CD4-positive, CD25-positive, alpha-beta regulatory T cell (primary cell): ENCODE measurements around the gene ATP5F1C. TPM values are rescaled to one million over a fixed set of nuclear protein-coding genes. Genes with fewer than 3 reads are reported as not detected.

Experiments used
- ATAC-seq, 2 donors: fragments of 150-1000 bp; cut with Tn5 transposase; one replicate each; pipeline ENCODE4 v1.10.0; 2021; ENCODE audit warnings: low read depth in 2 of 2, moderate number of reproducible peaks in 2 of 2, moderate library complexity in 1 of 2
- DNase-seq, 3 donors: peaks; one replicate each; pipeline versions ENCODE4 v3.0.0 to v3.0.0-alpha.2; 2012 to 2022; ENCODE audit warnings: mixed read lengths in 1 of 3
- H3K27ac ChIP-seq: one replicate; pipeline ENCODE4 v1.7.0; 2013; ENCODE audit warnings: mild to moderate bottlenecking, low read length; ENCODE audit not compliant: insufficient read depth, poor library complexity, severe bottlenecking
- H3K27me3 ChIP-seq: one replicate; pipeline ENCODE4 v1.7.0; 2013; ENCODE audit warnings: low read length; ENCODE audit not compliant: control insufficient read depth, insufficient read depth
- H3K36me3 ChIP-seq: one replicate; pipeline ENCODE4 v1.7.0; 2013; ENCODE audit warnings: mild to moderate bottlenecking, low read length, moderate library complexity; ENCODE audit not compliant: control insufficient read depth, insufficient read depth
- H3K4me1 ChIP-seq: 2 replicates; pipeline ENCODE4 v1.7.0; 2013; ENCODE audit warnings: mild to moderate bottlenecking, low read length; ENCODE audit not compliant: insufficient read depth, control insufficient read depth, poor library complexity, severe bottlenecking
- H3K4me3 ChIP-seq: one replicate; pipeline ENCODE4 v1.7.0; 2013; ENCODE audit warnings: low read depth, mild to moderate bottlenecking, low read length, moderate library complexity
- H3K9me3 ChIP-seq, 2 experiments: 1 replicate in 1 of 2; 2 replicates in 1 of 2; pipeline ENCODE4 v1.7.0; 2013; ENCODE audit warnings: low read length in 2 of 2, mild to moderate bottlenecking in 1 of 2, moderate library complexity in 1 of 2; ENCODE audit not compliant: control insufficient read depth in 2 of 2
- H3K27ac Mint-ChIP-seq, 3 donors: one replicate each; pipeline ENCODE4 v1.8.0; 2020 to 2022; ENCODE audit warnings: mild to moderate bottlenecking in 3 of 3, mixed read lengths in 3 of 3, moderate library complexity in 2 of 3
- H3K27me3 Mint-ChIP-seq: one replicate; pipeline ENCODE4 v1.8.0; 2022; ENCODE audit warnings: mild to moderate bottlenecking, mixed read lengths
- H3K36me3 Mint-ChIP-seq: one replicate; pipeline ENCODE4 v1.8.0; 2020; ENCODE audit warnings: mixed read lengths
- H3K4me1 Mint-ChIP-seq, 4 donors: one replicate each; pipeline ENCODE4 v1.8.0; 2020 to 2022; ENCODE audit warnings: mixed read lengths in 4 of 4, mild to moderate bottlenecking in 1 of 4
- H3K4me3 Mint-ChIP-seq, 4 donors: one replicate each; pipeline ENCODE4 v1.8.0; 2020 to 2022; ENCODE audit warnings: mild to moderate bottlenecking in 4 of 4, mixed read lengths in 4 of 4, moderate library complexity in 3 of 4
- H3K9me3 Mint-ChIP-seq, 7 donors: one replicate each; pipeline ENCODE4 v1.8.0; 2020 to 2022; ENCODE audit warnings: mixed read lengths in 7 of 7, mild to moderate bottlenecking in 3 of 7, moderate library complexity in 2 of 7
- polyA plus RNA-seq, 4 donors: library from polyadenylated mRNA; unstranded; fragments of 300-500 nt; fragmentation: Illumina TruSeq; gene quantifications; one replicate each; pipeline ENCODE4 v1.2.3, GENCODE V29; 2021
- total RNA-seq: library from RNA; stranded (reverse); gene quantifications from one replicate; pipeline ENCODE4 v1.2.3, GENCODE V29; 2022

The ATP5F1C gene
- total and polyA plus RNA-seq, 5 donors from 2014 or later = 167 to 562 (median 432) TPM

GRCh38 chr10:7756360-7756992 lies 31.5 kb upstream of the ATP5F1C start:
- Histone ChIP-seq H3K9me3 (no peaks in the 10 kb centered on the region), H3K4me3 (no peak overlapping the region), H3K27ac (no peak overlapping the region), H3K27me3 (no peaks in the 10 kb centered on the region), H3K4me1 (no peaks in the 10 kb centered on the region), H3K36me3 (peaks cover 88% of the 10 kb centered on the region)
- no peak for ATAC-seq
- H3K9me3 Mint-ChIP-seq = no peaks in the 10 kb centered on the region
- H3K4me3 Mint-ChIP-seq = no peak overlapping the region
- peak in 2 of 3 donors; percentile 10 to 45 for DNase-seq
- no peaks in the 10 kb centered on the region for H3K4me1 Mint-ChIP-seq
- peaks cover 47% of the 10 kb centered on the region for H3K36me3 Mint-ChIP-seq
- H3K27me3 Mint-ChIP-seq = no peaks in the 10 kb centered on the region
- H3K27ac Mint-ChIP-seq = no peak overlapping the region

DNA sequence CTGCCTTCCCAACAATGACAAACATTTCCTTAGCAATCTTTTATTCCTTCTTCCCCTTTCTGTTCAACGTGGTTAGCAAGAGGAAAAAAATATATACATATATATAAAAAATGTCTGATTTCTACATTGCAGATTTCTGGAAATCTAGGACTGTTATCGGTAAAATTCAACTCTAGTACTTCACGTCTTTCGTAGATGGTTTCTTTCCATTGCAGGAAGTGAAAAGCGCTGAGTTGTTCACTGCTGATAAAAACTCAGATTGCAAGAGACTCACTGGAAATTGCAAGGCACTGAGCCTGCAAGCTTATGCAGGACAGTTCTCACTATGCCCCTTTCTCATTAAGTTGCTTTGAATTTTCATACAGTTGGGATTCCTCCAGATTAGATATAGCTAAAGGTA lies 24.0 kb upstream of the ATP5F1C start:
- DNase-seq (no peak), ATAC-seq (no peak)
- Histone ChIP-seq H3K27ac (no peak overlapping the region), H3K27me3 (no peaks in the 10 kb centered on the region), H3K4me1 (no peaks in the 10 kb centered on the region), H3K4me3 (no peak overlapping the region), H3K9me3 (no peaks in the 10 kb centered on the region), H3K36me3 (peaks cover 87% of the 10 kb centered on the region)
- Mint-ChIP-seq H3K27ac (no peak overlapping the region), H3K4me1 (peaks cover 0 to 6% (median 0%) of the 10 kb centered on the region in 4 donors), H3K9me3 (no peaks in the 10 kb centered on the region), H3K4me3 (no peak overlapping the region), H3K36me3 (peaks cover 45% of the 10 kb centered on the region), H3K27me3 (no peaks in the 10 kb centered on the region)

DNA sequence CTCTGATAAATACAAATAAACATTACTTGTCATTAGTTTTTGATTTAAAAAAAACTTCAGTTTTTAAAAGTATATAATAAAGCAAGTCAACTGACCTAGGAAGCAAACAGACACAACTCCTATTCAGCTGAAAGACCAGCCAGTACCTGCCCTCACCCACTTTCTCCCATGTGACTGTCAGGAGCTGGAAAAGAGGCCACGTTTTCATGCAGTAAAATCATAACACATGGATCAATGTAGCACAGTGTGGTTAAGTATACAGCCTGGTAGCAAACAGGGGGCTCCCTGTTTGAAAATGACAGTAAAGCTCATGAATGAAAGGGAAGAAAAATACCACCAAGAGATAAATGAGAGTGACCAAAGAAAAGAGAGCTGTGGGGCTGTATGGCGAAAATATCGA lies 21.7 kb upstream of the ATP5F1C start:
- no peaks in the 10 kb centered on the region for H3K9me3 Mint-ChIP-seq
- H3K4me3 ChIP-seq = no peak overlapping the region
- H3K27me3 Mint-ChIP-seq = no peaks in the 10 kb centered on the region
- no peaks in the 10 kb centered on the region for H3K4me1 ChIP-seq
- peaks cover 77% of the 10 kb centered on the region for H3K36me3 ChIP-seq
- DNase-seq = no peak
- H3K27ac ChIP-seq = no peak overlapping the region
- H3K27me3 ChIP-seq = no peaks in the 10 kb centered on the region
- no peak for ATAC-seq
- H3K4me1 Mint-ChIP-seq = peaks cover 0 to 6% (median 0%) of the 10 kb centered on the region in 4 donors
- H3K9me3 ChIP-seq = no peaks in the 10 kb centered on the region
- no peak overlapping the region for H3K27ac Mint-ChIP-seq
- H3K4me3 Mint-ChIP-seq = no peak overlapping the region
- H3K36me3 Mint-ChIP-seq = peaks cover 51% of the 10 kb centered on the region

DNA sequence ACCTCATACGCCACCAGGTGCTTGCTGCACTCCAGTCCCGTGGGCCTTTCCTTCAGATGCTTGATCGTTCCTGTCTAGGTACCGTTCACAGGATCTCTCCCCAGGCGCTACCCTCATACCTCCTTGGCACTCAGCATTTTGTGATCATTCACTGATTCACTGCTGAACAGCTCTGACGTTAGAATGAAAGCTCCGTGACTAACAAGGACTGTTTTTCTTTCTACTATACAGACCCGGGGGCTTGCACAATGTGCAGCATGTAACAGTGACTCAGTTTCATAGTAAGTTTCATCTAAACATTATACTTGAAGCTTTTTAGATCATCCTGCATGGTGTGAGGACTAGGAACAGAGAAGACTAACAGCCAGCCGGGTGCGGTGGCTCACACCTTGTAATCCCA lies 20.8 kb upstream of the ATP5F1C start:
- peaks cover 0 to 6% (median 0%) of the 10 kb centered on the region in 4 donors for H3K4me1 Mint-ChIP-seq
- Histone ChIP-seq H3K4me3 (no peak overlapping the region), H3K4me1 (no peaks in the 10 kb centered on the region), H3K36me3 (peaks cover 72% of the 10 kb centered on the region), H3K27me3 (no peaks in the 10 kb centered on the region), H3K27ac (no peak overlapping the region), H3K9me3 (no peaks in the 10 kb centered on the region)
- no peaks in the 10 kb centered on the region for H3K27me3 Mint-ChIP-seq
- ATAC-seq = no peak
- peaks cover 56% of the 10 kb centered on the region for H3K36me3 Mint-ChIP-seq
- no peak overlapping the region for H3K27ac Mint-ChIP-seq
- H3K4me3 Mint-ChIP-seq = no peak overlapping the region
- no peak for DNase-seq
- H3K9me3 Mint-ChIP-seq = no peaks in the 10 kb centered on the region

GRCh38 chr10:7768417-7768816 lies 19.6 kb upstream of the ATP5F1C start:
- Histone ChIP-seq H3K4me3 (no peak overlapping the region), H3K9me3 (no peaks in the 10 kb centered on the region), H3K36me3 (peaks cover 71% of the 10 kb centered on the region), H3K27me3 (no peaks in the 10 kb centered on the region), H3K4me1 (no peaks in the 10 kb centered on the region), H3K27ac (no peak overlapping the region)
- H3K27ac Mint-ChIP-seq = peak overlapping the region in 1 of 3 donors; percentile 71
- no peak overlapping the region for H3K4me3 Mint-ChIP-seq
- DNase-seq (no peak), ATAC-seq (no peak)
- H3K27me3 Mint-ChIP-seq = no peaks in the 10 kb centered on the region
- H3K4me1 Mint-ChIP-seq = peaks cover 0 to 6% (median 0%) of the 10 kb centered on the region in 4 donors
- H3K9me3 Mint-ChIP-seq = no peaks in the 10 kb centered on the region
- peaks cover 55% of the 10 kb centered on the region for H3K36me3 Mint-ChIP-seq

- no peaks in the 10 kb centered on the region for H3K9me3 ChIP-seq
- peaks cover 67% of the 10 kb centered on the region for H3K36me3 ChIP-seq
- H3K4me3 Mint-ChIP-seq = no peak overlapping the region
- peaks cover 54% of the 10 kb centered on the region for H3K36me3 Mint-ChIP-seq
- no peak for ATAC-seq
- no peaks in the 10 kb centered on the region for H3K27me3 ChIP-seq
- no peaks in the 10 kb centered on the region for H3K4me1 ChIP-seq
- peaks cover 0 to 4% (median 0%) of the 10 kb centered on the region in 4 donors for H3K4me1 Mint-ChIP-seq
- DNase-seq = no peak
- no peaks in the 10 kb centered on the region for H3K27me3 Mint-ChIP-seq
- no peaks in the 10 kb centered on the region for H3K9me3 Mint-ChIP-seq
- no peak overlapping the region for H3K4me3 ChIP-seq
- H3K27ac ChIP-seq = no peak overlapping the region
- no peak overlapping the region for H3K27ac Mint-ChIP-seq
Measured at GRCh38 chr10:7773845-7774801, 13.9 kb upstream of the ATP5F1C start.

- Mint-ChIP-seq H3K4me1 (peaks cover 0 to 10% (median 5%) of the 10 kb centered on the region in 4 donors), H3K4me3 (no peak overlapping the region), H3K27me3 (no peaks in the 10 kb centered on the region), H3K36me3 (peaks cover 55% of the 10 kb centered on the region), H3K27ac (no peak overlapping the region), H3K9me3 (no peaks in the 10 kb centered on the region)
- H3K4me1 ChIP-seq = no peaks in the 10 kb centered on the region
- peaks cover 78% of the 10 kb centered on the region for H3K36me3 ChIP-seq
- H3K4me3 ChIP-seq = no peak overlapping the region
- no peak for DNase-seq
- H3K27ac ChIP-seq = no peak overlapping the region
- ATAC-seq = no peak
- no peaks in the 10 kb centered on the region for H3K27me3 ChIP-seq
- H3K9me3 ChIP-seq = no peaks in the 10 kb centered on the region
Measured at GRCh38 chr10:7776777-7777176, 11.2 kb upstream of the ATP5F1C start.
